Umbilical cord (tissue), 2 donors: ENCODE results near the gene TGFBR2. TPM values are rescaled to one million over a fixed set of nuclear protein-coding genes. Genes with fewer than 3 reads are reported as not detected.

ENCODE experiments used
- DNase-seq: peaks from one replicate; pipeline ENCODE4 v3.0.0-alpha.2; 2015; ENCODE audit warnings: low spot score
- total RNA-seq: library from RNA; depleted of rRNA; stranded (reverse); fragments of >200 nt; gene quantifications from one replicate; pipeline ENCODE4 v1.2.3, GENCODE V29; 2014; ENCODE audit warnings: low replicate concordance; ENCODE audit not compliant: insufficient read depth

The TGFBR2 gene
- total RNA-seq, 1 donor from 2014 or later: 54.2 TPM

GRCh38 chr3:30602946-30603345 lies 3.5 kb upstream of the TGFBR2 start:
- no peak for DNase-seq

DNA sequence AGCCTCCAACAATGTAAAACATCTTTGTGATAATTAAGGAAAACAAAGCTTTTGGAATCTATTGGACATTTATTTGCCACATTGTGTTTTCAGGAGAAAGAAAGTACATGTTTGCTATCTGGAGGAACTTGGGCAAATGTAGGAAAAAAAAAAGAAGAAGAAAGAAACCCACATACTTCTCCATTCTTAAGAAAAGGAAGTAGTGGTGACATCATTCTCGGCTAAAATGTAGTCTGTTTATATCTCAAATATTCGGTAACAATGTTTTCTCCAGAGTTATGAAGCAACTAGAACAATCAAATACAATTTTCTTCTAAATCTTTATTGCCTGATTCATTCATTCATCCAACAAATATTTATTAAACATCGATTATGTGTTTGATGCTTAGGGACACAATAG lies 2.3 kb upstream of the TGFBR2 start:
- DNase-seq: peak; percentile 35

GRCh38 chr3:30604558-30604957 lies 1.8 kb upstream of the TGFBR2 start:
- no peak for DNase-seq

DNA sequence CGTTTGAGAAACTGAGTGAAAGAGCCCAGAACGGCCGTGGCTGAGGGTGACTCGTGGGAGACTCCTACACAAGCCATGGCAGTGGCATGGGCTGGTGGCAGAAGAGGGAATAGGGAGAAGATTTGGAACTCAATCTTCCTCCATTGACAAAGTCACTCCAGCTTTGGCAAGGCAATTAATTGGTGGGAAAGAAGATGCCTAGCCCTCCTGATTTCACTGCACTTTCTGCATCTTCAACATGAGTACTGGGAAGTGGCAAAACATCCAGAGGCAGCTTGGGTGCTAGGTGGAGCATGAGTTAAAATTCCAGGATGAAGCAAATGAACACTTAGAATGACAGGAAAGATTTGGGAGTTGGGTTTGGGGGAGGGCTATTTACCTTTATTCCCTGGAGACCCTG lies 1.4 kb upstream of the TGFBR2 start:
- DNase-seq: no peak

DNA sequence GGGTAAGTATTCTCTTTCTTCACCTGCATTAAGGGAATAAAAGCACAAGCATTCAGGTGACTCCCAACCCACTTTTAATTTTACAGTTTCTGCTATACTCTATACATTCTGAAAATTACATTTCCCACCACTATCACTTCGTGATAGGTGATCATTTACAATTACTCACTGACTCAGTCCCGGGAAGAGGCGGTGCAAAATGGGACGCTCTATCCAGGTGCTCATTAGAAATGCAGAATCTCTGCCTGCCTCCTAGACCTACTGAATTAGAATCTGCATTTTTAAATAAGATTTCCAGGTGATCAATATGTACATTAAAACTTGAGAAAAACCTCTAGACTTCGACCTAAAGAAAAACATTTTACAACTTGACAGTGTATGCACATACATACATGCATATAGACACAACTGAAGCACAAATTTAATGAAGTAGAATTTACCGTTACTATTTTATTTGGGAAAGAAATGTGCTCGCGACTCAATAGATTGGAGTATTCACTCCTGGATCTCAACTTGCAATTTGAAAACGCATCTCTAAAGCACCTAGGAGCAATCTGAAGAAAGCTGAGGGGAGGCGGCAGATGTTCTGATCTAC lies 598 bp upstream of the TGFBR2 start:
- no peak for DNase-seq

- DNase-seq: peak; percentile 75
Observed at GRCh38 chr3:30607032-30607833, 832 bp downstream of the TGFBR2 start.

GRCh38 chr3:30608598-30608947 lies 2.2 kb downstream of the TGFBR2 start:
- no peak for DNase-seq

DNA sequence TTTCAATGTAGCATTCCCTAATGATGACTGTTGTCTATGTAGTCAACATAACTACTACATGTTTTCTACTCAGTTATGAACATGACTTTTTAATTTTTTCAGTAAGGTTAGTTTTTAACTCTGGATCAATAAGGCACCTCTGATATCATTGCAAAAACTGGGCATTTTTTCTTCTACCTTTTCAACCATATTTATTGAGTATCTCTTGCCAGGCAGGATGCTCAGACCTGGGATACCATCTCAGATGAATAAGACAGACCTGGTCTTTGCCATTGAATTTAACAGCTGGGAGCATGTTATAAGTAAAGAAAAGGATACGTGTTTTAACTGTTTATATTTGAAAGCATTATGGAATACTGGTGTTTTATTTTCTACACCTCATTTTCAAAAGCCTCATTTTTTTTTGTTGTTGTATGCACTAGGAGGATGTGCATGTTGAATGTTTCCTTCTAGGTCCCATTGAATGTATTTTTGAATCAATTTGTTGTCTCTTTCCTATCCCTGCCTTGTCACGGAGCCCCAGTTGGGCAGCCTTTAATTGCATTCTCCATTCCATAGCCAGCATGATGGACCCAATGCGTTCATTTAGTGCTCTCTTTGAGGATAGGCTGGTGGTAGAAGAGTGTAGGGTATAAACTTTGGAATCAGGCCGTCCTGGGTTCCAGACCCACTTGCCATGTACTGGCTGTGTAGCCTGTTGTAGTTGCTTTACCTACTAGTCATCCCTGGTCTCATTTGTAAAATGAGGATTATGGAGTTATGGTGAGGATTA lies 3.7 kb downstream of the TGFBR2 start:
- DNase-seq: no peak

DNA sequence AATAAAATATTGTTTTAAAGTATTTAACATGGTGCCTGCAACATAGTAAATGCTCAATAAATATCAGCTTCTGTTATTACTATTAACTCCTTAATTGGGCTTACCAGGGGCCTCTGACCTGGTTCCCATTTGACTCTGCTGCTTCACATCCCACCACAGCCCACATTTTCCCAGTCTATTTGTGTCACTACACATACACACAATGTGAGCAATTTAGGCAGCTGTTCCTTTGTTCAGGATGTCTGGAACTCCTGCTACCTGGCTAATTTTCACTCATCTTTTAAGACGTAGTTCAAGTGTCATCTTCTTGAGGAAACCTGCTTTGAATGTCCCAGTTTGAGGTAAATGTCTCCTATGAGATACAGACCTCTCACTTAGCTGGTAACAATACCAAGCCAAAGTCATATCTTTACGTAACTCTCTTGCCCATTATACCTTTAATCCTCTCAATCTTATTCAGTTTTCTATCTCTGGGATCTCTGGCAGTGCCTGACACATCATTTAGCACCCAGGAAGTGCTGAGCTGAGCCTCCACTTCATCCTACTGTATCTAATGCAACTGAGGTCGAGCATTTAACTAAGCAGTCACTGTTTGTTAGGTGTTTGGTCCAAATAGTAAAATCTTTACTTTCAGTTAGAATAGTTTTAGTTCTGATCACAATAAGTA lies 4.4 kb downstream of the TGFBR2 start:
- no peak for DNase-seq

DNA sequence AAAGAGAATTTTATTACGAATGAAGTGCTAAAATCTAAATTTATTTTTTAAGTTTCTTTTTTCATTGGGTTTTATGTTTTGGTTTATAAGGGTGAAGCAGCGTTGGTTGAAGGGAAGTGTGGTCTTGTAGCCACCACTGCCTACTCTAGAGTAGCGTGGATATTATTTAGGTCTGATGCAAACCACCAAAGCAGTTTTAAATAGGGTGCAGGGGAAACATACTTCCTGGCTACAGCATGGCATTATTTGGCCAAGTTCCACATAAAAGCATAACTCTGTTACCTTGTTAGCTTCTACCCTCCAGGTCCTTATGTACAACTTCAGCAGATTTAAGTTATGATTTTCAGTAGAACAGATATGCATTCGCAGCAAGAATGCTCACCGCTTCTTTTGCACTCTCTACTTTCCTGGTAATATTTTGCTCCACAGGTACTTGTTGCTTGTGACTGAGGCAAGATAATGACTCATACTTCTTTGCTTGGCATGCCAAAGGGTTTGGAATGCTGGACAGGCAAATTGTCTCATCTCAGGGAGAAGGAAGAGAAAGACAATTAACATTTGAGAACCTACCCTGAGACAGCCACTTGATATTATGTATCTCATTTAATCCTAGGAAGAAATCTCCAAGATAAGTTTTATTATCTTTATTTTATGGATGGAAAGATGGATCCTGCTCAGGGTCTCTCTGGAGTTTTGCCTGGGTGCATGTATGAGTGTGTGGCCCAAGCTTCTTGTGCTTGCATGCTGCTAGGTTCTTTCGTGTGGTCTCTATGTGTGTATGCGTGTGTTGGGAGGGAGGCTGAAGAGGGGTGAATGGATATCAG lies 5.4 kb downstream of the TGFBR2 start:
- DNase-seq: no peak

DNA sequence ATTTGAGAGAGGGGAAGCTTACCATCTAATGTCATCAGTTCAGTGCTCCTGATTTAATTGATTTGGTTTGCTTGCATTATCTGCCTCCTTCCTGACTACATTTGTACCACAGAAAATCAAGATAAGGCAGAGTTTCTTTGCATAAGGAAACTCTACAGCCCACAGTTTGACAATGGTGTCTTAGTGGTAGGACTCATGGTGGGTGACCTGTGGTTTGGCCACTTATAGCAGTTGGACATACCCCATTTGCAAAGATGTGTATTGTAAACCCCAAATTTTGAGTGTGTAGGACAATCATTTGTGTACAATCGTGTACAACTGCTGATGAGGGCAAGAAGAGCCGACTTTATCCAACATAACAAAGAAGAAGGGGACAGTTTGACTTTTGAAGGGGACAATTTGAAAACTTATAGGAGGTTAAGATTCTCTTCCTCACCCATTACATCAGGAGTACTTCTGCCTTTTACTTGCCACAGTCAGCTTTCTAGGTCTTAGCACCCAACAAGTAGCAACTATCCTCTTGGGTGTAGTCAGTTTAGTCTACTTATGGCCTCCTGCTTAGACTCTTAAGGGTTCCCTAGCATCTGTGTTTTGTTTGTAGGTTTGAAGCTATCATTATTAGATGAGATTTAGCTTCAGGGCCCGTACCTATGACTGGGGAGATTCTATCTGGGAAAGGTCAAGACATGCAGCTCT lies 6.2 kb downstream of the TGFBR2 start:
- DNase-seq: no peak

DNA sequence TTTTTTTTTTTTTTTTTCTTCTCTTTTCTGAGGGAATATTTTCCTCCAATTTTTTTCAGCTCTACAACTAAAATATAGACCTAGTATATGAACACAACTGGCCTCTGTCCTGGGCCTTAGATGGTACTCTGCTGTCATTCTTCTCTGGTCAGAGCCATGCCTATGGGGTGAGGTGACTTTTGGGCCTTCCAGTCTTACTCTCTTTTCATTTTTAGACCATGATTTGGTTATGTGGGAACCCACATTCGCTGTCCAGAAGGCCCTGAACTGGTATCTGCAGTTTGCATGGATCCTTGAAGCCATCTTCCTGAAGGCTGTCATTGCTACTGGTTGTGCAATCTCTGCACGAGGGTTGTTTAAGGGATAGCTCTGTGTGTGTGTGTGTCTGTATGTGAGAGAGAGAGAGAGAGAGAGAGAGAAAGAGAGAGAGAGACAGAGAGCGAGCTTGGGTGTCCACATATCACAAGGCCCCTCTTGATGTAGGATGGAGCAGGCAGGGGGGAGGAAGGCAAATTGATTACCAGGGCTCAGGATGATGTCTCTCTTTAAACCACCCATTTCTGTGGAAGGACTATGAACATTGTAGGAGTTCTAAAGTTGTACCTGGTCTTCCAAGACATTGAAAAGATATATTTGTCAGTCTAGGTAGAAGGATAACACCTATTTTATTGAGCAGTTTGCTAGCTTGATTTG lies 6.9 kb downstream of the TGFBR2 start:
- no peak for DNase-seq

DNA sequence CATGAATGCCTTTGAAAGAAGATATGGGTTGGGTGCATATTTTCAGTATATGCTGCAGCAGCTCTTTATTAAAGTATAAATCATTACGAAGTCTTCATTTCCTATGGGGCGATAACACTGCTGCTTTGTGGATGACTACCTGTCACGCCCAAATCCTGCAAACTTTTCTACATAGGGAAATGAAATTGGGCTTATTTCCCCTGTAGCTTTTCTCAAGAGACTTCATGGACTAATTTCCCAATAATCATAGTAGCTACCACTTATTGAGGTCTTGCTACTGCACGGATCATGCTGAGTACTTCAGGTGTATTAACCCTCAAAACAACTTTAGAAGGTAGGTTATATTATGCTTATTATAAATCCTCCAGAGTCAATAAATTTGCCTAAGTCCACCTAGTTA lies 8.0 kb downstream of the TGFBR2 start:
- no peak for DNase-seq

GRCh38 chr3:30614943-30615342 lies 8.5 kb downstream of the TGFBR2 start:
- DNase-seq: no peak

DNA sequence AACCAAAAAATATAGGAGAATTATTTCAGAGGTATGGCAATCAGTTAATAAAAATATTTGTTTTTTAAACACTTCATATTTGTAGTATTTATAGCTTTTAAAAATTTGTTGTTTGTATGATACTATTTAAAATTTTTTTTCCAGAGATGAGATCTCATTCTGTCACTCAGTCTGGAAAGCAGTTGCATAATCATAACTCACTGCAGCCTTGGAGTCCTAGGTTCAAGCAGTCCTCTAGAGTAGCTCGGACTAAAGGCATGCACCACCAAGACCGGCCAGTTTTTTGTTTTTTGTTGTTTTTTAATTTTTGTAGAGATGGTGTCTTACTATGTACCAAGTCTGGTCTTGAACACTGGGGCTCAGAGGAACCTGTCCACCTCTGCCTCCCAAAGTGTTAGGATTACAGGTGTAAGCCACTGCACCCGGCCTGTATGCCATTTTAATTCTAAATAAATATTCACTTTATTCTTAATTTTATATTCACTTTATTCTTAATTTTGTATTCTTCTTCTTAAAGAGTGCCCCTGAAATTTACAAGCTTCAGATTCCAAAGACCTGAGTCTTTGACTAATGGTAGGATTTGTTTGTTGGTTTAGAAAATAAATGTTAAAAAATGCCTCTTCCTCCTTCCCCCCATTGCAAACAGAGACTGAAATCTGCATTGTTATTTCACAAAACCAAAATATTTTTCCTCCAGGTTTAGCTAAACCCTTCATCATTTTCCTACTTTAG lies 9.4 kb downstream of the TGFBR2 start:
- DNase-seq: no peak

DNA sequence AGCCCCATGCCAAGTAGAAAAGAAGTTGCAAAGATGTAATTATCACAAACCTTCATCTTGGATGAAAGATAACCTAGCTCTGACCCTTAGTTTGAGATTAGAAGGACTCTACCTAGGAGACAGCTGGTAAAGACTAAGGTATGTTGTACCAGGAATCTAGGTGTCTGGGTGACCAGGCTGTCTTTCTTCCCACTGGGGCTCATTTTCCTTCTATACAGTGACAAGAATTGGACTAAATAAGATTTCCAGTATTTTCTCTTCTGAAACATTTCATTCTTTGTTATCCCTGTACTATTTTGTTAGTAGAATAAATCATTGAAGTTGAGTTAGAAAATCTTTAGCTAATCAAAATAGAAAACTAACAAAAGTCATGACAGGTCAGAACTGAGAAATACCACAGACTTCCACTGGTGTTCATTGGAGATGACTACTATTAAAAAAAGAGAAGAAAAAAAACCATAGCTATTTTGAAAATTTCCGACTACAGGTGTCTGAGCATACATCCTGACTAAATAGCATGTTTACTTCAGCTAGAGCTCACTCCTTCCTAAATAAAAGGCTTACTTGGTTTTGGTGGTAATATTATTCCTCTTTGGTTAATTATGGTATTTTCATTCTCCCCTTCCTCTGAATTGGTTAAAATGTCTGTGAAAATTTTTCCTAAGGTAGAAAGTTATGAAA lies 10.1 kb downstream of the TGFBR2 start:
- DNase-seq: no peak

GRCh38 chr3:30617069-30617468 lies 10.7 kb downstream of the TGFBR2 start:
- no peak for DNase-seq

DNA sequence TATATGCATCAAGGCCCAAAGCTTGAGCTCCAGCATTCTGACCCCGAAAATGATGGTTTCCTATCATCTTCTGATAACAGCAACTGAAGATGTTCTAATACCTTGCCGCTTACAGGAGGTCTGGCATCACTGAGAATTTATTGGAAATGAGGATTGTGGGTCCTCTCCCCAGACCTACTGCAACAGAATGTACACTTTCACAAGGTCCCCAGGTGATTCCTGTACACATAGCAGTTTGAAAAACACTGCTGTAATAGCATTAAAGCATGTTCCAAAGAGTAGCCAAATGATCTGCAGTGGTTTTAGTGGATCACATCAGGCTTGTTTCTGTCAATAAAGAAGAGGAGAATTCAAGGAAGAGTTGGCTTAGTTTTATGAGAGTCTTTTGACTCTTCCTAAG lies 11.3 kb downstream of the TGFBR2 start:
- DNase-seq: no peak

DNA sequence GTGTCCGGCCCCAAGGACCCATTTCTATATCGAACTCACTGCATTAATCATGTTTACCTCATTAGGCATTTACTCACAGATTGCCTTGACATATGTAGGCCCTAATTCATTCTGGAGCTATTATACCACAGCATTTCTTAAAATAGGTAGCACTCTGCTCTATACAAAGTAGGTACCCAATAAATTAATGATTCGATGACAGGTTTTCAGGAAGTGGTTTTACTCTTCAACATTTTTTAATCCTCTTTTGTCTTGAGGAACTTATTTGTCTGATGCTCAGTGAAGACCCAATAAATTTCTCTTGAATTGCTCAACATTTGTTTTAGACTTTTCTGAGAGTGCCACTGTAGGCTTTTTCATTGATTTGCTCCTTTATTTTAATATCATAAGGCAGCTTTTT lies 12.1 kb downstream of the TGFBR2 start:
- no peak for DNase-seq
